WERI-Rb-1 (cell line): ENCODE data around the gene LRPAP1.

ENCODE experiments used
- DNase-seq: peaks from one replicate; pipeline ENCODE4 v3.0.0-alpha.2; 2020
- H3K27ac ChIP-seq: fragments of 250-450 bp; sonication (Bioruptor Pico); 2 replicates; pipeline ENCODE4 v1.5.1; 2020; ENCODE audit warnings: mild to moderate bottlenecking, moderate library complexity
- H3K27me3 ChIP-seq: fragments of 250-450 bp; sonication (Bioruptor Pico); 2 replicates; pipeline ENCODE4 v1.5.1; 2021; ENCODE audit warnings: mild to moderate bottlenecking, low read depth, moderate library complexity; ENCODE audit not compliant: insufficient read depth, severe bottlenecking
- H3K36me3 ChIP-seq: fragments of 250-450 bp; sonication (Bioruptor Pico); 2 replicates; pipeline ENCODE4 v1.5.1; 2020; ENCODE audit warnings: mild to moderate bottlenecking, moderate library complexity
- H3K4me3 ChIP-seq: 2 replicates; pipeline ENCODE4 v1.5.1; 2011; ENCODE audit warnings: low read depth, mild to moderate bottlenecking, control low read depth, low read length
- H3K9me3 ChIP-seq: fragments of 250-450 bp; sonication (Bioruptor Pico); 2 replicates; pipeline ENCODE4 v1.5.1; 2021; ENCODE audit warnings: mild to moderate bottlenecking, moderate library complexity; ENCODE audit not compliant: severe bottlenecking
- CTCF ChIP-seq: IDR thresholded peaks from 2 replicates; pipeline ENCODE4 v1.5.1; 2011; ENCODE audit warnings: low read depth, mild to moderate bottlenecking, control low read depth, inconsistent platforms, low read length

The LRPAP1 gene

DNA sequence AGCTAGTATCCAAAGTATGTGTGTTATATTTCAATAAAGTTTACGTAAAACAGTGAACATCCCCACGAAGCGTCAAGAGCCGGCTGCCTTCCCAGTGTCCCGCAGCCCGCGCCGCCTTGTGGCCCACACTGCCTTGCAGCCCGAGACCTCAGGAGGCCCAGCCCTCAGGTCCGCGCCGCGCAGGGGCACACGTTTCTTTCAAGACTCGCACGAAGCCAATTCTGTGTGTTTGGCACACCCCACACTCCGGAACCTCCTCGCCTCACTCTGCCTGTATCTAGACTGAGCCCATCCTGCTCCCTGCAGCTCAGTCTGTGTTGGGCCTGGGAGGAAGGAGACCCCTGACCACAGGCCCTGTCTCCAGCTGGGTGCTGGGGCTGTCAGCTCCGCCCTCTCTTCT is 5.8 kb downstream of the LRPAP1 start:
- no peak overlapping the region for H3K27ac ChIP-seq
- H3K27me3 ChIP-seq = no peaks in the 10 kb centered on the region
- DNase-seq = no peak
- peaks cover 72% of the 10 kb centered on the region for H3K36me3 ChIP-seq
- no peak overlapping the region for H3K4me3 ChIP-seq
- no peak for TF ChIP-seq CTCF
- no peaks in the 10 kb centered on the region for H3K9me3 ChIP-seq

- no peak for DNase-seq
- Histone ChIP-seq H3K9me3 (no peaks in the 10 kb centered on the region), H3K27me3 (no peaks in the 10 kb centered on the region), H3K27ac (no peak overlapping the region), H3K4me3 (no peak overlapping the region), H3K36me3 (peaks cover 79% of the 10 kb centered on the region)
- no peak for TF ChIP-seq CTCF
Observed at GRCh38 chr4:3525532-3526430, 6.4 kb downstream of the LRPAP1 start.

GRCh38 chr4:3524920-3525319 is 7.3 kb downstream of the LRPAP1 start:
- H3K36me3 ChIP-seq = peaks cover 80% of the 10 kb centered on the region

DNA sequence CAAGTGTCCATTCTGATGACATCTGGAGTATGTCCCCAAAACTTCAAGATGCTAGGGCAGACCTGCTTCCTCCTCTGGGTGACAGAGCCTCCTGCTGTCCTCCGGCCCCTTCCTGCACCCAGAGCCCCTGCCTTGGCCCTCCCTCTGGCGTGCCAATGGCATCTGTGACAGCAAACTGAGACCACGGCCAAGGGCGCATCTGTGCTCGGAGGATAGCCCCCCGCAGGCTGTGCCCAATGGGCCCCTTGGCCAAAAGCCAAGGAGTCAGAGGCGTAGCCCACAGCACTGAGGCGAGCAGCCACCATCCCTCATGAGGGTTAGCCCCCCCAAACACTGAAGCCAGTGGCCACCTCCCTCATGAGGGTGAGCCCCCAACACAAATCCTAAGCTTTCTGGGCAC is 7.9 kb downstream of the LRPAP1 start:
- H3K27ac ChIP-seq = no peak overlapping the region
- H3K36me3 ChIP-seq = peaks cover 80% of the 10 kb centered on the region
- no peak overlapping the region for H3K4me3 ChIP-seq
- no peaks in the 10 kb centered on the region for H3K27me3 ChIP-seq
- TF ChIP-seq CTCF = no peak
- no peaks in the 10 kb centered on the region for H3K9me3 ChIP-seq
- DNase-seq = no peak

More at GRCh38 chr4:3524920-3525319, 7.3 kb downstream of the LRPAP1 start:
- no peak for DNase-seq
- TF ChIP-seq CTCF = no peak
- Histone ChIP-seq H3K4me3 (no peak overlapping the region), H3K9me3 (no peaks in the 10 kb centered on the region), H3K27ac (no peak overlapping the region), H3K27me3 (no peaks in the 10 kb centered on the region)

DNA sequence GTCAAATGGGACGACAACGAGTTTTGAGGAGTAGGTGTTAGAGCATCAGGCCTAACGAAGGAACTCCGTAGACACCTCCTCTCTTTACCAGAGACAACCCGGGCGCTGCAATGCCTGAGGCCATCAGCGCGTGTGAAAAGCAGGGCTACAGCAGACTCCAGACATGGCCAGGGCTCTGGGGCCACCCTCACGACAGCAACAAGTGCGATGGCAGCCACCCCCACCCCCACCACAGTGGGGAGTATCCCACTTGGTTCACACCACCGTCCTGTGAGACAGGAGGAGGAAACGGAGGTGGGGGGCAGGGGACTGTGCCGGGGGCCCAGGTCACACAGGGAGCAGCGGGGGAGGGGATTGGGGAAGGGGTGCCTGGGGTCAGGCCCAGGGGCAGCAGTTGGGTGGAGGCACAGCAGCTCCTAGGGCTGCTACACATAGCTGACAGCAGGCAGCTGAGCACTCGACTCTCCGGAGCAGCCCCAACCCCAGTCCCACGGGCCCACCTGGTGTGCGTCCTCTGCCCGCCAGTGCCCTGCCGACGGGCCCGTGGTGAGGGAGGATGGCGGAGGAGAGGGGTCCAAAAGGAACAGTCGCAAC is 8.5 kb downstream of the LRPAP1 start:
- no peak for TF ChIP-seq CTCF
- no peak overlapping the region for H3K27ac ChIP-seq
- DNase-seq = no peak
- no peaks in the 10 kb centered on the region for H3K27me3 ChIP-seq
- H3K9me3 ChIP-seq = no peaks in the 10 kb centered on the region
- H3K36me3 ChIP-seq = peaks cover 80% of the 10 kb centered on the region
- H3K4me3 ChIP-seq = no peak overlapping the region
